ENCODE results near the gene CD5L.

Gene CD5L

GRCh38 chr1:157838966-157839365 lies 2.6 kb downstream of the CD5L start:
- DNase-seq (ENCODE audit: low read depth, low spot score): no peak

GRCh38 chr1:157834430-157834829 lies 7.2 kb downstream of the CD5L start:
- no peak overlapping the region for H3K4me3 ChIP-seq (ENCODE audit: low read depth, low read length)
- ChIA-PET CTCF (no interaction called here), POLR2A (no interaction called here)
- no peak for DNase-seq (ENCODE audit: low read depth, low spot score)
- no peak for TF ChIP-seq CTCF (IDR thresholded peaks at IDR 0.05; ENCODE audit: insufficient read depth, low read length, missing control alignments)

More at GRCh38 chr1:157838966-157839365, 2.6 kb downstream of the CD5L start:
- POLR2A ChIA-PET: no interaction called here
- CTCF ChIA-PET: no interaction called here
- no peak for TF ChIP-seq CTCF (IDR thresholded peaks at IDR 0.05; ENCODE audit: insufficient read depth, low read length, missing control alignments)
- H3K4me3 ChIP-seq (ENCODE audit: low read depth, low read length): no peak overlapping the region

- H3K4me3 ChIP-seq (ENCODE audit: low read depth, low read length): no peak overlapping the region
- ChIA-PET POLR2A (no interaction called here), CTCF (no interaction called here)
- TF ChIP-seq CTCF (IDR thresholded peaks at IDR 0.05; ENCODE audit: insufficient read depth, low read length, missing control alignments): no peak
- DNase-seq (ENCODE audit: low read depth, low spot score): no peak
These were observed 8.5 kb downstream of the CD5L start for GRCh38 chr1:157833145-157833544.

- no peak for DNase-seq (ENCODE audit: low read depth, low spot score)
- H3K4me3 ChIP-seq (ENCODE audit: low read depth, low read length): no peak overlapping the region
- POLR2A ChIA-PET: no interaction called here
- TF ChIP-seq CTCF (IDR thresholded peaks at IDR 0.05; ENCODE audit: insufficient read depth, low read length, missing control alignments): no peak
- CTCF ChIA-PET: no interaction called here
These were observed 9.5 kb downstream of the CD5L start for GRCh38 chr1:157831968-157832626.

GRCh38 chr1:157830887-157831286 lies 10.7 kb downstream of the CD5L start:
- TF ChIP-seq CTCF (IDR thresholded peaks at IDR 0.05; ENCODE audit: insufficient read depth, low read length, missing control alignments): no peak
- ChIA-PET CTCF (no interaction called here), POLR2A (no interaction called here)
- no peak for DNase-seq (ENCODE audit: low read depth, low spot score)
- H3K4me3 ChIP-seq (ENCODE audit: low read depth, low read length): no peak overlapping the region

GRCh38 chr1:157829711-157830110 lies 11.9 kb downstream of the CD5L start:
- no peak for TF ChIP-seq CTCF (IDR thresholded peaks at IDR 0.05; ENCODE audit: insufficient read depth, low read length, missing control alignments)
- CTCF ChIA-PET: no interaction called here
- POLR2A ChIA-PET: no interaction called here
- H3K4me3 ChIP-seq (ENCODE audit: low read depth, low read length): no peak overlapping the region
- no peak for DNase-seq (ENCODE audit: low read depth, low spot score)
